ENCODE results near the gene ZBTB7A. TPM values are rescaled to one million over a fixed set of nuclear protein-coding genes. Genes with fewer than 3 reads are reported as not detected.

Gene ZBTB7A
- total RNA-seq, 1 experiment from 2014 or later, result 7.2 TPM

GRCh38 chr19:4034048-4035017 lies 32.4 kb downstream of the ZBTB7A start:
- Histone ChIP-seq H3K27me3 (ENCODE audit: low read length) (no peaks in the 10 kb centered on the region), H3K27ac (ENCODE audit: low read length) (no peak overlapping the region), H2AFZ (ENCODE audit: low read length) (no peak overlapping the region), H3K9me3 (ENCODE audit: low read length) (0 out of 2 replicates have a peak, but pooled peaks cover 4% of the 10 kb centered on the region), H3K9me2 (replicated peaks; ENCODE audit: insufficient read depth, low read length) (no peaks in the 10 kb centered on the region), H3K9ac (ENCODE audit: low read length) (no peak overlapping the region), H3K4me2 (ENCODE audit: low read depth, low read length, poor library complexity, severe bottlenecking) (no peak overlapping the region), H3K4me3 (ENCODE audit: low read length) (no peak overlapping the region), H3K36me3 (ENCODE audit: insufficient read depth, low read length) (peaks cover 10% of the 10 kb centered on the region), H4K20me1 (ENCODE audit: insufficient read depth, low read depth, low read length) (no peaks in the 10 kb centered on the region), H3K79me2 (ENCODE audit: low read length) (no peaks in the 10 kb centered on the region), H3K4me1 (ENCODE audit: low read length) (no peaks in the 10 kb centered on the region)
- no peak for DNase-seq

- no peak overlapping the region for H3K4me3 ChIP-seq (ENCODE audit: low read length)
- H2AFZ ChIP-seq (ENCODE audit: low read length), result no peak overlapping the region
- no peak overlapping the region for H3K4me2 ChIP-seq (ENCODE audit: low read depth, low read length, poor library complexity, severe bottlenecking)
- H4K20me1 ChIP-seq (ENCODE audit: insufficient read depth, low read depth, low read length), result no peaks in the 10 kb centered on the region
- no peak overlapping the region for H3K9ac ChIP-seq (ENCODE audit: low read length)
- no peaks in the 10 kb centered on the region for H3K4me1 ChIP-seq (ENCODE audit: low read length)
- no peak overlapping the region for H3K27ac ChIP-seq (ENCODE audit: low read length)
- no peaks in the 10 kb centered on the region for H3K9me2 ChIP-seq (replicated peaks; ENCODE audit: insufficient read depth, low read length)
- no peak for DNase-seq
- peaks cover 10% of the 10 kb centered on the region for H3K36me3 ChIP-seq (ENCODE audit: insufficient read depth, low read length)
- no peaks in the 10 kb centered on the region for H3K27me3 ChIP-seq (ENCODE audit: low read length)
- H3K79me2 ChIP-seq (ENCODE audit: low read length), result no peaks in the 10 kb centered on the region
- H3K9me3 ChIP-seq (ENCODE audit: low read length), result 0 out of 2 replicates have a peak, but pooled peaks cover 4% of the 10 kb centered on the region
Observed at GRCh38 chr19:4033028-4033956, 33.4 kb downstream of the ZBTB7A start.

- Histone ChIP-seq H3K27ac (ENCODE audit: low read length) (no peak overlapping the region), H3K79me2 (ENCODE audit: low read length) (no peaks in the 10 kb centered on the region), H3K4me2 (ENCODE audit: low read depth, low read length, poor library complexity, severe bottlenecking) (no peak overlapping the region), H3K9me2 (replicated peaks; ENCODE audit: insufficient read depth, low read length) (no peaks in the 10 kb centered on the region), H3K4me3 (ENCODE audit: low read length) (no peak overlapping the region), H3K9ac (ENCODE audit: low read length) (no peak overlapping the region), H3K36me3 (ENCODE audit: insufficient read depth, low read length) (peaks cover 10% of the 10 kb centered on the region), H3K9me3 (ENCODE audit: low read length) (0 out of 2 replicates have a peak, but pooled peaks cover 4% of the 10 kb centered on the region), H3K27me3 (ENCODE audit: low read length) (no peaks in the 10 kb centered on the region), H3K4me1 (ENCODE audit: low read length) (no peaks in the 10 kb centered on the region), H2AFZ (ENCODE audit: low read length) (no peak overlapping the region), H4K20me1 (ENCODE audit: insufficient read depth, low read depth, low read length) (no peaks in the 10 kb centered on the region)
- DNase-seq, result no peak
Observed at GRCh38 chr19:4032436-4032835, 34.3 kb downstream of the ZBTB7A start.

- H3K4me2 ChIP-seq (ENCODE audit: low read depth, low read length, poor library complexity, severe bottlenecking), result no peak overlapping the region
- no peaks in the 10 kb centered on the region for H3K4me1 ChIP-seq (ENCODE audit: low read length)
- H3K9ac ChIP-seq (ENCODE audit: low read length), result no peak overlapping the region
- no peak overlapping the region for H3K27ac ChIP-seq (ENCODE audit: low read length)
- peaks cover 10% of the 10 kb centered on the region for H3K36me3 ChIP-seq (ENCODE audit: insufficient read depth, low read length)
- no peak overlapping the region for H2AFZ ChIP-seq (ENCODE audit: low read length)
- no peaks in the 10 kb centered on the region for H3K27me3 ChIP-seq (ENCODE audit: low read length)
- DNase-seq, result no peak
- H4K20me1 ChIP-seq (ENCODE audit: insufficient read depth, low read depth, low read length), result no peaks in the 10 kb centered on the region
- H3K9me2 ChIP-seq (replicated peaks; ENCODE audit: insufficient read depth, low read length), result no peaks in the 10 kb centered on the region
- H3K4me3 ChIP-seq (ENCODE audit: low read length), result no peak overlapping the region
- H3K9me3 ChIP-seq (ENCODE audit: low read length), result 0 out of 2 replicates have a peak, but pooled peaks cover 4% of the 10 kb centered on the region
- H3K79me2 ChIP-seq (ENCODE audit: low read length), result no peaks in the 10 kb centered on the region
Observed at GRCh38 chr19:4031420-4031819, 35.3 kb downstream of the ZBTB7A start.

GRCh38 chr19:4030981-4031380 lies 35.7 kb downstream of the ZBTB7A start:
- no peak overlapping the region for H3K9ac ChIP-seq (ENCODE audit: low read length)
- peaks cover 6% of the 10 kb centered on the region for H3K36me3 ChIP-seq (ENCODE audit: insufficient read depth, low read length)
- no peak overlapping the region for H2AFZ ChIP-seq (ENCODE audit: low read length)
- 0 out of 2 replicates have a peak, but pooled peaks cover 4% of the 10 kb centered on the region for H3K9me3 ChIP-seq (ENCODE audit: low read length)
- H3K4me3 ChIP-seq (ENCODE audit: low read length), result no peak overlapping the region
- no peaks in the 10 kb centered on the region for H3K27me3 ChIP-seq (ENCODE audit: low read length)
- no peak overlapping the region for H3K4me2 ChIP-seq (ENCODE audit: low read depth, low read length, poor library complexity, severe bottlenecking)
- H3K9me2 ChIP-seq (replicated peaks; ENCODE audit: insufficient read depth, low read length), result no peaks in the 10 kb centered on the region
- no peaks in the 10 kb centered on the region for H4K20me1 ChIP-seq (ENCODE audit: insufficient read depth, low read depth, low read length)
- no peaks in the 10 kb centered on the region for H3K79me2 ChIP-seq (ENCODE audit: low read length)
- H3K27ac ChIP-seq (ENCODE audit: low read length), result no peak overlapping the region
- H3K4me1 ChIP-seq (ENCODE audit: low read length), result no peaks in the 10 kb centered on the region
- DNase-seq, result no peak

GRCh38 chr19:4030552-4030951 lies 36.1 kb downstream of the ZBTB7A start:
- no peaks in the 10 kb centered on the region for H3K9me2 ChIP-seq (replicated peaks; ENCODE audit: insufficient read depth, low read length)
- no peaks in the 10 kb centered on the region for H3K4me1 ChIP-seq (ENCODE audit: low read length)
- H3K79me2 ChIP-seq (ENCODE audit: low read length), result no peaks in the 10 kb centered on the region
- H3K27me3 ChIP-seq (ENCODE audit: low read length), result no peaks in the 10 kb centered on the region
- no peak for DNase-seq
- H3K36me3 ChIP-seq (ENCODE audit: insufficient read depth, low read length), result peaks cover 2% of the 10 kb centered on the region
- no peak overlapping the region for H3K27ac ChIP-seq (ENCODE audit: low read length)
- H2AFZ ChIP-seq (ENCODE audit: low read length), result no peak overlapping the region
- no peaks in the 10 kb centered on the region for H4K20me1 ChIP-seq (ENCODE audit: insufficient read depth, low read depth, low read length)
- H3K9ac ChIP-seq (ENCODE audit: low read length), result no peak overlapping the region
- 0 out of 2 replicates have a peak, but pooled peaks cover under 1% of the 10 kb centered on the region for H3K9me3 ChIP-seq (ENCODE audit: low read length)
- H3K4me3 ChIP-seq (ENCODE audit: low read length), result no peak overlapping the region
- no peak overlapping the region for H3K4me2 ChIP-seq (ENCODE audit: low read depth, low read length, poor library complexity, severe bottlenecking)

- Histone ChIP-seq H3K27me3 (ENCODE audit: low read length) (no peaks in the 10 kb centered on the region), H3K9ac (ENCODE audit: low read length) (no peak overlapping the region), H2AFZ (ENCODE audit: low read length) (no peak overlapping the region), H3K27ac (ENCODE audit: low read length) (no peak overlapping the region), H3K4me3 (ENCODE audit: low read length) (no peak overlapping the region), H3K79me2 (ENCODE audit: low read length) (no peaks in the 10 kb centered on the region), H3K9me3 (ENCODE audit: low read length) (no peaks in the 10 kb centered on the region), H4K20me1 (ENCODE audit: insufficient read depth, low read depth, low read length) (no peaks in the 10 kb centered on the region), H3K9me2 (replicated peaks; ENCODE audit: insufficient read depth, low read length) (no peaks in the 10 kb centered on the region), H3K4me2 (ENCODE audit: low read depth, low read length, poor library complexity, severe bottlenecking) (no peak overlapping the region), H3K36me3 (ENCODE audit: insufficient read depth, low read length) (no peaks in the 10 kb centered on the region), H3K4me1 (ENCODE audit: low read length) (no peaks in the 10 kb centered on the region)
- no peak for DNase-seq
Observed at GRCh38 chr19:4029247-4029614, 37.5 kb downstream of the ZBTB7A start.

All from Karpas-422 (cell line).